ENCODE data around the gene CPNE5. TPM values are rescaled to one million over a fixed set of nuclear protein-coding genes. Genes with fewer than 3 reads are reported as not detected.

CPNE5 gene
- total and polyA plus RNA-seq, 2 experiments from 2014 or later = 0.30 to 1.2 TPM

- Histone ChIP-seq H4K20me1 (ENCODE audit: insufficient read depth, poor library complexity, severe bottlenecking) (no peaks in the 10 kb centered on the region), H3K27ac (no peak overlapping the region), H3K9me2 (replicated peaks; ENCODE audit: insufficient read depth) (no peaks in the 10 kb centered on the region), H3K79me2 (no peaks in the 10 kb centered on the region), H3K9me3 (ENCODE audit: low read depth) (no peaks in the 10 kb centered on the region), H3K27me3 (no peaks in the 10 kb centered on the region), H3K4me1 (ENCODE audit: insufficient read depth) (no peaks in the 10 kb centered on the region), H2AFZ (no peak overlapping the region), H3K36me3 (replicated peaks; ENCODE audit: insufficient read depth, low read depth) (no peaks in the 10 kb centered on the region), H3K4me2 (no peak overlapping the region), H3K4me3 (no peak overlapping the region)
- WGBS (ENCODE audit: low lambda C conversion rate, missing lambda C conversion rate) = 98% methylated on average over 3 of the region's 3 CpGs
- TF ChIP-seq EZH2phosphoT487 (IDR thresholded peaks at IDR 0.05; ENCODE audit: low read depth, severe bottlenecking, unreplicated experiment) (no peak), EZH2 (IDR thresholded peaks at IDR 0.05; ENCODE audit: borderline replicate concordance) (no peak), CTCF (IDR thresholded peaks at IDR 0.05; ENCODE audit: poor library complexity) (no peak)
- DNase-seq (ENCODE audit: low spot score) = no peak
These were observed 138.4 kb downstream of the CPNE5 start for GRCh38 chr6:36700831-36701230.

GRCh38 chr6:36700071-36700812, 139.0 kb downstream of the CPNE5 start:
- H3K79me2 ChIP-seq = no peaks in the 10 kb centered on the region
- no peaks in the 10 kb centered on the region for H4K20me1 ChIP-seq (ENCODE audit: insufficient read depth, poor library complexity, severe bottlenecking)
- H3K4me3 ChIP-seq = no peak overlapping the region
- H3K9me3 ChIP-seq (ENCODE audit: low read depth) = no peaks in the 10 kb centered on the region
- no peak overlapping the region for H3K4me2 ChIP-seq
- H2AFZ ChIP-seq = no peak overlapping the region
- no peaks in the 10 kb centered on the region for H3K36me3 ChIP-seq (replicated peaks; ENCODE audit: insufficient read depth, low read depth)
- no peak for DNase-seq (ENCODE audit: low spot score)
- no peaks in the 10 kb centered on the region for H3K4me1 ChIP-seq (ENCODE audit: insufficient read depth)
- no peaks in the 10 kb centered on the region for H3K9me2 ChIP-seq (replicated peaks; ENCODE audit: insufficient read depth)
- TF ChIP-seq EZH2 (IDR thresholded peaks at IDR 0.05; ENCODE audit: borderline replicate concordance) (no peak), EZH2phosphoT487 (IDR thresholded peaks at IDR 0.05; ENCODE audit: low read depth, severe bottlenecking, unreplicated experiment) (no peak), CTCF (IDR thresholded peaks at IDR 0.05; ENCODE audit: poor library complexity) (no peak)
- H3K27ac ChIP-seq = no peak overlapping the region
- no peaks in the 10 kb centered on the region for H3K27me3 ChIP-seq
- 89% methylated on average over 7 of the region's 7 CpGs for WGBS (ENCODE audit: low lambda C conversion rate, missing lambda C conversion rate)

- peak; percentile 64 for DNase-seq (ENCODE audit: low spot score)
- Histone ChIP-seq H3K4me1 (ENCODE audit: insufficient read depth) (no peaks in the 10 kb centered on the region), H3K9me3 (ENCODE audit: low read depth) (no peaks in the 10 kb centered on the region), H3K4me3 (no peak overlapping the region), H3K36me3 (replicated peaks; ENCODE audit: insufficient read depth, low read depth) (no peaks in the 10 kb centered on the region), H3K9me2 (replicated peaks; ENCODE audit: insufficient read depth) (no peaks in the 10 kb centered on the region), H3K27ac (peak overlapping the region; percentile 17), H3K4me2 (no peak overlapping the region), H3K27me3 (no peaks in the 10 kb centered on the region), H4K20me1 (ENCODE audit: insufficient read depth, poor library complexity, severe bottlenecking) (no peaks in the 10 kb centered on the region), H3K79me2 (no peaks in the 10 kb centered on the region), H2AFZ (no peak overlapping the region)
- no peak for TF ChIP-seq CTCF (IDR thresholded peaks at IDR 0.05; ENCODE audit: poor library complexity)
- no peak for TF ChIP-seq EZH2phosphoT487 (IDR thresholded peaks at IDR 0.05; ENCODE audit: low read depth, severe bottlenecking, unreplicated experiment)
- no peak for TF ChIP-seq EZH2 (IDR thresholded peaks at IDR 0.05; ENCODE audit: borderline replicate concordance)
- 63% methylated on average over 7 of the region's 7 CpGs for WGBS (ENCODE audit: low lambda C conversion rate, missing lambda C conversion rate)
These were observed 139.9 kb downstream of the CPNE5 start for GRCh38 chr6:36699348-36699747.
